HepG2 (cell line): ENCODE measurements around the gene NHP2. TPM values are rescaled to one million over a fixed set of nuclear protein-coding genes. Genes with fewer than 3 reads are reported as not detected.

Experiments
- ATAC-seq: fragments of 200-7000 bp; cut with Tn5 transposase; 3 replicates; pipeline ENCODE4 v1.9.1; 2020; ENCODE audit warnings: mild to moderate bottlenecking, moderate library complexity
- BruUV-seq: library from RNA; stranded (reverse); fragments of 400-500 nt; replicated peaks from 2 replicates; lab custom pipeline; 2021; lab: Mats Ljungman, UMichigan
- CTCF ChIA-PET: fragments of 300-600 bp; formaldehyde crosslinking; extraction: SDS; loops from one replicate; lab custom pipeline; 2021; ENCODE audit warnings: low total read pairs, inconsistent platforms, low intra/inter-chr PET ratio; lab: Yijun Ruan, JAX
- POLR2A ChIA-PET: fragments of 350-600 bp; sonication (Branson Sonifier 250); formaldehyde crosslinking; loops from one replicate; lab custom pipeline; 2020; ENCODE audit warnings: antibody characterized with exemption, inconsistent platforms; lab: Yijun Ruan, JAX
- DNase-seq: peaks from one replicate; pipeline ENCODE4 v3.0.0-alpha.2; 2015; ENCODE audit warnings: low spot score
- FAIRE-seq: peaks from 3 replicates; lab custom pipeline; 2011; peaks lifted over from hg19 to GRCh38; lab: Jason Lieb, UNC
- H2AFZ ChIP-seq: one replicate; pipeline ENCODE4 v1.6.1; 2011; ENCODE audit warnings: low read length, inconsistent platforms
- H3K27ac ChIP-seq: fragments of 300-600 bp; 3 replicates; pipeline ENCODE4 v1.8.0; 2011; ENCODE audit warnings: mixed run types, mild to moderate bottlenecking, mixed read lengths, low read length, inconsistent platforms; ENCODE audit not compliant: insufficient read depth; ENCODE audit errors: extremely low read length
- H3K27me3 ChIP-seq, 2 experiments: fragments of 200-600 bp in 1 of 2; 2 replicates in 1 of 2; 3 replicates in 1 of 2; pipeline versions ENCODE4 v1.6.0 to v1.8.0; 2011; ENCODE audit warnings: low read length in 2 of 2, mild to moderate bottlenecking in 2 of 2, moderate library complexity in 2 of 2, inconsistent platforms in 1 of 2; ENCODE audit not compliant: insufficient read depth in 2 of 2, control insufficient read depth in 1 of 2
- H3K36me3 ChIP-seq, 2 experiments: fragments of 200-600 bp in 1 of 2; replicated peaks in 1 of 2; 2 replicates in 1 of 2; 3 replicates in 1 of 2; pipeline versions ENCODE4 v1.5.1 to v1.8.0; 2011; ENCODE audit warnings: low read length in 2 of 2, inconsistent platforms in 1 of 2; ENCODE audit not compliant: insufficient read depth in 2 of 2, control insufficient read depth in 1 of 2
- H3K4me1 ChIP-seq: 2 replicates; pipeline ENCODE4 v1.5.1; 2012; ENCODE audit warnings: low read length, inconsistent platforms; ENCODE audit not compliant: insufficient read depth
- H3K4me2 ChIP-seq: 2 replicates; pipeline ENCODE4 v1.6.0; 2011; ENCODE audit warnings: low read depth, low read length, inconsistent platforms
- H3K4me3 ChIP-seq, 3 experiments: fragments of 200-600 bp in 1 of 3; sonication (generic), shearing (Covaris generic) in 1 of 3; replicated peaks in 1 of 3; 2 replicates each; pipeline ENCODE4 v1.5.1; 2011 to 2016; ENCODE audit warnings: low read length in 3 of 3, inconsistent platforms in 2 of 3, low read depth in 2 of 3, mild to moderate bottlenecking in 2 of 3, control low read depth in 1 of 3, mixed read lengths in 1 of 3; ENCODE audit not compliant: insufficient read depth in 1 of 3
- H3K79me2 ChIP-seq: one replicate; pipeline ENCODE4 v1.6.1; 2011; ENCODE audit warnings: low read length, inconsistent platforms; ENCODE audit not compliant: insufficient read depth
- H3K9ac ChIP-seq: 2 replicates; pipeline ENCODE4 v1.6.0; 2011; ENCODE audit warnings: mild to moderate bottlenecking, low read depth, low read length, inconsistent platforms; ENCODE audit not compliant: insufficient read depth
- H3K9me3 ChIP-seq: 2 replicates; pipeline ENCODE4 v1.5.1; 2012; ENCODE audit warnings: mild to moderate bottlenecking, low read length
- H4K20me1 ChIP-seq: 2 replicates; pipeline ENCODE4 v1.6.0; 2011; ENCODE audit warnings: inconsistent platforms, mild to moderate bottlenecking, low read length, moderate library complexity; ENCODE audit not compliant: insufficient read depth
- PHF8 ChIP-seq: sonication (generic); formaldehyde crosslinking; IDR thresholded peaks from 2 replicates; pipeline ENCODE4 v1.5.0; 2020; ENCODE audit warnings: missing genetic modification reagents
- RARA ChIP-seq: IDR thresholded peaks from 2 replicates; pipeline ENCODE4 v1.6.1; 2016; ENCODE audit warnings: missing genetic modification reagents, missing compliant biosample characterization
- U2AF1 ChIP-seq: fragments of 200-400 bp; formaldehyde crosslinking; optimal IDR thresholded peaks from 2 replicates; pipeline ENCODE3; 2017; ENCODE audit warnings: mild to moderate bottlenecking, low read depth, low read length
- ZFP1 ChIP-seq: IDR thresholded peaks from 2 replicates; pipeline ENCODE4 v1.6.1; 2016
- ZNF281 ChIP-seq: sonication (generic); formaldehyde crosslinking; IDR thresholded peaks from 2 replicates; pipeline ENCODE4 v1.4.0; 2020; ENCODE audit warnings: missing genetic modification reagents, borderline replicate concordance
- ZNF639 ChIP-seq: conservative IDR thresholded peaks from 2 replicates; pipeline ENCODE4 v1.6.1; 2018; ENCODE audit warnings: missing genetic modification reagents
- WGBS: methylation state at CpG from one replicate; pipeline ENCODE4 v1.1.6; 2017; ENCODE audit warnings: low lambda C conversion rate; 5-methylcytosine and 5-hydroxymethylcytosine counted together
- in situ Hi-C: cut with HindIII; loops from 2 replicates; pipeline ENCODE4 v1.10.0; 2017; ENCODE audit warnings: low pct_unique_long_range_greater_than_20kb; ENCODE audit not compliant: extremely low pct_ligation_motif_present
- intact Hi-C: fragments of 100-400 bp; cut with micrococcal nuclease; formaldehyde crosslinking; loops from one replicate; pipeline ENCODE4 v1.10.0; 2022; ENCODE audit not compliant: unreplicated experiment
- polyA plus RNA-seq, 8 experiments: library from polyadenylated mRNA; depleted of rRNA in 3 of 8; stranded (reverse) in 7 of 8; unstranded in 1 of 8; fragments of >200 nt; fragmentation: Illumina TruSeq in 4 of 8; extraction: Trizol in 4 of 8; gene quantifications; 2 replicates each; pipeline versions ENCODE4 v1.2.1 to v1.2.3, GENCODE V29; 2011 to 2016; ENCODE audit warnings: low read depth in 4 of 8, missing spikeins in 1 of 8, mixed read lengths in 1 of 8; ENCODE audit not compliant: insufficient read depth in 1 of 8
- total RNA-seq, 5 experiments: library from RNA; depleted of rRNA; stranded (reverse); fragments of >200 nt; fragmentation: Illumina TruSeq; extraction: Trizol; gene quantifications; 2 replicates each; pipeline ENCODE4 v1.2.3, GENCODE V29; 2016; ENCODE audit warnings: low read depth in 1 of 5

NHP2 gene
- total and polyA plus RNA-seq, 2 of the 13 experiments (the other 11 are each of a cell fraction or from before 2014, with no cell fraction given): 56.2 to 96.1 TPM

GRCh38 chr5:178141550-178141949 lies 12.1 kb downstream of the NHP2 start:
- H3K36me3 ChIP-seq: peaks cover 15 to 31% of the 10 kb centered on the region in 2 experiments
- CTCF ChIA-PET: no interaction called here

More at GRCh38 chr5:178141550-178141949, 12.1 kb downstream of the NHP2 start:
- Histone ChIP-seq H3K27ac (no peak overlapping the region), H3K27me3 (no peaks in the 10 kb centered on the region), H3K4me2 (no peak overlapping the region), H3K9ac (no peak overlapping the region), H3K9me3 (no peaks in the 10 kb centered on the region), H3K4me1 (no peaks in the 10 kb centered on the region), H2AFZ (no peak overlapping the region), H3K79me2 (no peaks in the 10 kb centered on the region), H4K20me1 (peaks cover 3% of the 10 kb centered on the region; the same call in 1 of the 2 replicates), H3K4me3 (no peak overlapping the region)
- in situ Hi-C loops: no loop called here
- no TSS peak for BruUV-seq
- no peak for ATAC-seq
- 97% methylated on average over 4 of the region's 4 CpGs for WGBS
- TF ChIP-seq U2AF1 (no peak), ZNF281 (CRISPR knock-in tag) (no peak), ZNF639 (CRISPR knock-in tag) (no peak), RARA (CRISPR knock-in tag) (no peak), PHF8 (CRISPR knock-in tag) (no peak), ZFP1 (CRISPR knock-in tag) (no peak)
- no peak for FAIRE-seq
- POLR2A ChIA-PET: interaction anchor here (1.1 kb wide), 1 partner anchor 12 kb away, joined by 4 read pairs; the partner anchor contains the start of gene NHP2
- intact Hi-C loops: no loop called here
- no peak for DNase-seq
